ENCODE results near the gene PFDN2. TPM values are rescaled to one million over a fixed set of nuclear protein-coding genes. Genes with fewer than 3 reads are reported as not detected.

The PFDN2 gene
- total and polyA plus RNA-seq, 2 of the 8 experiments (the other 6 are each of a cell fraction or from before 2014, with no cell fraction given), result 66.2 to 71.2 TPM

DNA sequence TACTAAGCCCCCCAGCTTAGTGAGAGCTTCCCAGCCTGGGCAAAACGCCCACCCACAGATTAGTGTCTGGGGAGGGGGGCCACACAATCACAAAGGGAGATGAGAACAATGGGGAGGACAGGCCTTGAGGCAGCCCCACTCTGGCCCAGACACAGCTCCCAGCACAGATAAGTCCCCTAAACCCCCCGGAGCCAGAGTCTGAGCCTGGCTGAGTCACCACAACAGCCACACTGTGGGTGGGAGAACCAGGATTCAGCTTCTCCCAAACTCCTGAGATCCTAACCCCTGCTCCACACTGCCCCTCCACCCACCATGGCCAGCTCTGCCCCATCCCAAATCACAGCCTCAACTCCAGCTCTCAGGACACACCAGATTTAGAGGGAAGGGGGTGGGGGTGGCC is 32.7 kb downstream of the PFDN2 start:
- Histone ChIP-seq H3K9ac (replicated peaks in 1 of 4; ENCODE audit: extremely low read depth in 1 of 4, low read depth in 3 of 4, low read length in 3 of 4) (no peak overlapping the region), H3K9me3 (ENCODE audit: insufficient read depth in 2 of 2, low read depth in 1 of 2, low read length in 1 of 2) (no peaks in the 10 kb centered on the region), H2BK12ac (ENCODE audit: low read depth, low read length) (no peak overlapping the region), H4K8ac (ENCODE audit: extremely low read depth, insufficient read depth, low read length) (0 out of 2 replicates have a peak overlapping the region, but pooled peaks have one; percentile 9), H3K4me1 (replicated peaks in 1 of 4; ENCODE audit: control insufficient read depth in 3 of 4, insufficient read depth in 4 of 4, low read length in 3 of 4) (peaks cover 0 to 12% (median 0%) of the 10 kb centered on the region in 4 experiments; a peak in 3 of 7 replicates), H3K79me2 (ENCODE audit: control insufficient read depth in 1 of 2, insufficient read depth in 2 of 2, low read length in 2 of 2) (no peaks in the 10 kb centered on the region), H3K56ac (replicated peaks; ENCODE audit: insufficient read length, low read depth, low read length) (no peak overlapping the region), H3K4me3 (ENCODE audit: extremely low read depth in 1 of 4, insufficient read depth in 2 of 4, low read depth in 3 of 4, low read length in 4 of 4) (no peak overlapping the region), H3K23me2 (ENCODE audit: low read depth, low read length) (peaks cover 2% of the 10 kb centered on the region; the same call in 1 of the 2 replicates), H4K20me1 (replicated peaks in 1 of 2; ENCODE audit: control insufficient read depth in 1 of 2, insufficient read depth in 2 of 2, low read length in 2 of 2) (no peaks in the 10 kb centered on the region), H3K18ac (ENCODE audit: extremely low read depth, low read length) (no peak overlapping the region), H2BK120ac (replicated peaks; ENCODE audit: low read depth, low read length) (no peak overlapping the region), H3K4me2 (ENCODE audit: insufficient read depth in 1 of 2, low read depth in 2 of 2, low read length in 2 of 2) (no peak overlapping the region), H2BK15ac (ENCODE audit: low read length) (0 out of 2 replicates have a peak overlapping the region, but pooled peaks have one; percentile 81), H3K36me3 (ENCODE audit: control insufficient read depth in 2 of 4, insufficient read depth in 4 of 4, low read length in 3 of 4) (no peaks in the 10 kb centered on the region), H3K27ac (ENCODE audit: low read depth, low read length) (no peak overlapping the region), H3K79me1 (ENCODE audit: low read depth, low read length) (no peaks in the 10 kb centered on the region), H4K5ac (ENCODE audit: insufficient read length, low read depth, low read length) (no peak overlapping the region), H4K91ac (replicated peaks; ENCODE audit: insufficient read length, low read length) (no peak overlapping the region), H3K14ac (ENCODE audit: insufficient read length) (no peak overlapping the region), H3K27me3 (replicated peaks in 1 of 4; ENCODE audit: control insufficient read depth in 3 of 4, extremely low read depth in 1 of 4, insufficient read depth in 3 of 4, low read length in 3 of 4) (no peaks in the 10 kb centered on the region), H3K4ac (replicated peaks; ENCODE audit: insufficient read length, low read depth, low read length) (no peak overlapping the region), H2BK5ac (ENCODE audit: low read depth, low read length) (no peak overlapping the region), H2AFZ (ENCODE audit: low read length) (no peak overlapping the region), H2AK5ac (ENCODE audit: low read depth, low read length) (no peak overlapping the region), H3K23ac (ENCODE audit: insufficient read length) (no peak overlapping the region), H2BK20ac (ENCODE audit: low read length) (no peak overlapping the region)
- ChIA-PET POLR2A (ENCODE audit: partially characterized antibody) (interaction anchor here (1.4 to 1.9 kb wide), 3 partner anchors 11 to 15 kb away, joined by 4 to 7 read pairs (median 5); partner anchors contain the start of genes ARHGAP30 and KLHDC9), CTCF (ENCODE audit: partially characterized antibody) (interaction anchor here (1.1 to 11.9 kb wide), 4 partner anchors 13 to 43 kb away, joined by 3 to 156 read pairs (median 50); partner anchors contain the start of genes ARHGAP30 and KLHDC9)
- DNase-seq (ENCODE audit: low read depth in 1 of 2, low spot score in 2 of 2) (no peak), FAIRE-seq (no peak)
- WGBS, 2 experiments (ENCODE audit: extremely low coverage in 1 of 2, insufficient coverage in 1 of 2, insufficient read length in 1 of 2, insufficient replicate concordance in 2 of 2, low coverage in 1 of 2, low lambda C conversion rate in 2 of 2, missing lambda C conversion rate in 1 of 2), result 86% methylated on average over 2 of the region's 2 CpGs; no CpG with 5 or more reads in 1 of the 2 experiments
- TF ChIP-seq MAFK (IDR thresholded peaks at IDR 0.05; ENCODE audit: low read depth, low read length) (no peak), ZNF274 (IDR thresholded peaks at IDR 0.05; ENCODE audit: borderline replicate concordance, extremely low read depth, low read length) (no peak), EZH2 (IDR thresholded peaks at IDR 0.05; ENCODE audit: low read depth, low read length, severe bottlenecking) (no peak), NANOG (IDR thresholded peaks at IDR 0.05; ENCODE audit: insufficient read depth, low read depth, low read length, poor library complexity, severe bottlenecking) (no peak), EGR1 (IDR thresholded peaks at IDR 0.05; ENCODE audit: borderline replicate concordance, low read depth, low read length) (no peak), YY1 (IDR thresholded peaks at IDR 0.05; ENCODE audit: low read depth, low read length) (no peak), TBP (IDR thresholded peaks at IDR 0.05; ENCODE audit: low read depth, low read length) (no peak), SAP30 (IDR thresholded peaks at IDR 0.05; ENCODE audit: insufficient read depth, insufficient replicate concordance, low read length) (no peak), SP1 (IDR thresholded peaks at IDR 0.05; ENCODE audit: low read depth, low read length) (no peak), POLR2A (IDR thresholded peaks at IDR 0.05; ENCODE audit: control extremely low read depth in 1 of 2, low read depth in 2 of 2, low read length in 2 of 2) (no peak), SIX5 (IDR thresholded peaks at IDR 0.05; ENCODE audit: low read depth, low read length) (no peak), RBBP5 (IDR thresholded peaks at IDR 0.05; ENCODE audit: borderline replicate concordance, low read depth, low read length) (no peak), JUN (IDR thresholded peaks at IDR 0.05; ENCODE audit: low read depth, low read length) (no peak), HDAC6 (IDR thresholded peaks at IDR 0.05; ENCODE audit: low read depth, low read length) (no peak), CHD1 (IDR thresholded peaks at IDR 0.05; ENCODE audit: low read depth, low read length) (no peak)

All from H1 (cell line).